Mesothelial cell of epicardium (in vitro differentiated cells): ENCODE results near the gene GOLT1A. TPM values are rescaled to one million over a fixed set of nuclear protein-coding genes. Genes with fewer than 3 reads are reported as not detected.

Experiments
- DNase-seq, 2 experiments: peaks; one replicate each; pipeline ENCODE4 v3.0.0; 2021; ENCODE audit warnings: low spot score in 2 of 2; ENCODE audit not compliant: unreplicated experiment in 2 of 2
- H3K27ac Mint-ChIP-seq: 2 replicates; pipeline ENCODE4 v1.8.0; 2021; ENCODE audit warnings: mixed read lengths
- H3K27me3 Mint-ChIP-seq: 2 replicates; pipeline ENCODE4 v1.8.0; 2021; ENCODE audit warnings: low read depth, mixed read lengths
- H3K36me3 Mint-ChIP-seq: 2 replicates; pipeline ENCODE4 v1.8.0; 2021; ENCODE audit warnings: mixed read lengths
- H3K4me1 Mint-ChIP-seq: 2 replicates; pipeline ENCODE4 v1.8.0; 2021; ENCODE audit warnings: mixed read lengths
- H3K4me3 Mint-ChIP-seq: 2 replicates; pipeline ENCODE4 v1.8.0; 2021; ENCODE audit warnings: mild to moderate bottlenecking, moderate library complexity, mixed read lengths
- H3K9me3 Mint-ChIP-seq: 2 replicates; pipeline ENCODE4 v1.8.0; 2021; ENCODE audit warnings: mixed read lengths
- CTCF ChIP-seq: fragments of 200-600 bp; sonication (generic); IDR thresholded peaks from one replicate; pipeline ENCODE4 v1.5.0; 2021; ENCODE audit warnings: antibody characterized with exemption; ENCODE audit not compliant: unreplicated experiment
- total RNA-seq: library from RNA; stranded (reverse); gene quantifications from 3 replicates; pipeline ENCODE4 v1.2.1, GENCODE V29; 2021

GOLT1A gene
- total RNA-seq, 1 donor from 2014 or later, result 4.1 TPM

GRCh38 chr1:204251926-204252689 lies 38.3 kb upstream of the GOLT1A start:
- Mint-ChIP-seq H3K4me1 (no peaks in the 10 kb centered on the region), H3K9me3 (no peaks in the 10 kb centered on the region), H3K36me3 (peaks cover 11% of the 10 kb centered on the region), H3K27me3 (no peaks in the 10 kb centered on the region), H3K4me3 (no peak overlapping the region), H3K27ac (no peak overlapping the region)
- no peak for DNase-seq
- no peak for TF ChIP-seq CTCF

- no peak overlapping the region for H3K27ac Mint-ChIP-seq
- H3K4me1 Mint-ChIP-seq, result no peaks in the 10 kb centered on the region
- no peaks in the 10 kb centered on the region for H3K9me3 Mint-ChIP-seq
- no peak for TF ChIP-seq CTCF
- no peak for DNase-seq
- peaks cover 14% of the 10 kb centered on the region for H3K36me3 Mint-ChIP-seq
- no peak overlapping the region for H3K4me3 Mint-ChIP-seq
- no peaks in the 10 kb centered on the region for H3K27me3 Mint-ChIP-seq
These were observed 37.5 kb upstream of the GOLT1A start for GRCh38 chr1:204251286-204251685.

- Mint-ChIP-seq H3K4me1 (no peaks in the 10 kb centered on the region), H3K4me3 (no peak overlapping the region), H3K9me3 (no peaks in the 10 kb centered on the region), H3K27me3 (no peaks in the 10 kb centered on the region), H3K27ac (no peak overlapping the region), H3K36me3 (peaks cover 17% of the 10 kb centered on the region)
- no peak for TF ChIP-seq CTCF
- no peak for DNase-seq
These were observed 36.7 kb upstream of the GOLT1A start for GRCh38 chr1:204250428-204251030.

- Mint-ChIP-seq H3K4me1 (no peaks in the 10 kb centered on the region), H3K4me3 (no peak overlapping the region), H3K9me3 (no peaks in the 10 kb centered on the region), H3K27ac (no peak overlapping the region), H3K36me3 (peaks cover 22% of the 10 kb centered on the region), H3K27me3 (no peaks in the 10 kb centered on the region)
- DNase-seq, result no peak
- no peak for TF ChIP-seq CTCF
These were observed 36.1 kb upstream of the GOLT1A start for GRCh38 chr1:204249736-204250427.

GRCh38 chr1:204248954-204249353 lies 35.2 kb upstream of the GOLT1A start:
- TF ChIP-seq CTCF, result no peak
- H3K4me1 Mint-ChIP-seq, result no peaks in the 10 kb centered on the region
- no peaks in the 10 kb centered on the region for H3K9me3 Mint-ChIP-seq
- H3K36me3 Mint-ChIP-seq, result peaks cover 28% of the 10 kb centered on the region
- H3K27me3 Mint-ChIP-seq, result no peaks in the 10 kb centered on the region
- H3K4me3 Mint-ChIP-seq, result no peak overlapping the region
- H3K27ac Mint-ChIP-seq, result no peak overlapping the region
- no peak for DNase-seq
